DMS53 treated with DMSO at 0.1 percent for 48 hours (cell line): ENCODE results near the gene HIVEP3.
A peak's percentile ranks its signal among the peaks of the same experiment; 100 is the strongest.

Experiments
- DNase-seq: peaks from one replicate; lab custom pipeline; 2025; ENCODE audit not compliant: unreplicated experiment; lab: John Stamatoyannopoulos, UW

HIVEP3 gene

GRCh38 chr1:41525891-41526587 is 392.7 kb downstream of the HIVEP3 start:
- no peak for DNase-seq

DNA sequence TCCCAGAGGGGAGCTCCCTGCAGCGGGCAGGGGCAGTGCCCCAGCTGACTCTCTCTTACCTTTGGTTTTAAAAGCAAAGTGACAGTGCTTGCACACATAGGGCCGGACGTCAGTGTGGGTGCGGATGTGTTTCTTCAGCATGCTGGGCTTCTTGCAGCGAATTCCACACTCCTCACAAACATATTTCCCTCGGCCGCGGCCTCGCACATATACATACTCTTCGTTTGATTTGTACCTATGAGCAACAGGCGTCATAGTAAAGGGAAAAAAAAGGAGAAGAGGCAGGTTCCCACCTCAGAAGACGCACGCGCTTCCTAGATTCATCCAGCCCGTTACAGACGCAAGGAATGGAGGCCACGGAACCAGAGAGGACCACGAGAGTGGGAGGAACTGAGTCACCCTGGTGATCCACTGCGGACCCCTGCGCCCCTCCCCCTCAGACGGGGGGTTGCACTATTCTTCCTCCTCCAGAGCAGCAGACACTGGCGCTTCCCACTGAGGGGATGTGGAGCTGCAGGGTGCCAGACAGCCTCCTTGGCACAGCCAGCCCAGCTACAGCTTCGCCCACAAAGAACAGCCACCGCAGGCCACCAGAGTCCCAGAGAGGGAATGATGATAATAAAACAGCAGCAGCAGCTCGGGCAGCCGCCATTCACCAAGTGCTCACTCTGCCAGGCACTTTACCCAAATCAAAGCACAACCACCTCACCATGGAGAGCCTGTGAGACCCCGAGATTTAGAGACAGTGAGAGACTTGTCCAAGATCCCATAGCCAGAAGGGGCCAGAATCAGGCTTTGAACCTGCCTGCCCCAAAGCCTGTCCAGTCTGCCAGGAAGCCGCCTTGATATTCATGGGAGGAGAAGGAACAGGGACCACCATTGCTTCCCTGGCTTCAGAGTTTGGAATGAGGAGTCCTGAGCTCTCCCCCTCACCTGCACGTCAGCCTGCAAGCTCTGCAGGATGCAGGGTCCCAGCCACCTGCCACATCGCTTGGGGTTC is 393.7 kb downstream of the HIVEP3 start:
- DNase-seq: no peak

GRCh38 chr1:41523949-41524675 is 394.6 kb downstream of the HIVEP3 start:
- no peak for DNase-seq

GRCh38 chr1:41523071-41523470 is 395.7 kb downstream of the HIVEP3 start:
- no peak for DNase-seq

DNA sequence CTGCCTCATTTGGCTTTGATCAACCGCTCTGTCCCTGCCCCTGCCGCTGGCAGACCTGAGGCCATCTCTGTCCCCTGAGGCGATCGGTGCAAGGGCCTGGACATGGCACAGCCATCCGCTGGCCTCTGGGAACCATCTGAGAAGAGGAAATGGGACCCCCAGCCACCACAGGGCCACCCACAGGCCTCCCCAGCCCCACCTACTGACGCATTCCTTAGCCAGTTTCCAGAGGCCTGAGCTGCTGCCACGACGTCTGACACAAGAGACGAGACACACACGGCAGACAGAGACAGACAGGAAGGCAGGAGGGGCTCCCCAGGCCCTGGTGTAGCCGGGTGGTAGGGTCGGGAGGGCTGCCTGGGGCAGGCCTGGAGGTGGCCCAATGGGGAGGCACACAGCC is 397.0 kb downstream of the HIVEP3 start:
- DNase-seq: no peak

- DNase-seq: no peak
Measured at GRCh38 chr1:41520951-41521752, 397.6 kb downstream of the HIVEP3 start.

DNA sequence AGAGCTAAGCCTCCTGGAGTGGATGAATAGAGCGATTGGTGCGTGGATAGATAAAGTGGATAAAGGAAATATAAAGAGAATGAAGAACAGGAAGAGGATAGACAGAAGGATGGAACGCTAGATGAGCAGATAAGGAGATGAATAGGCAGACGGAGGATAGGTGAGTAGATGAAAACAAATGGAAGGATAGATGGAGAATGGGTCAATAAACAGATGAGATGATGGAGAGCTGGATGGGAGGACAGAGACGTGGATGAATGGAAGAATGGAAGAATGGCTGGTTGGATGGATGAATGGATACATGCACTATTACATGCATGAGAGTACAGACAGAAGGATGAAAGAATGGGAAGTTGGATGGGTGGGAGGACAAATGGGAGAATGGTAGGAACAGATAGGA is 399.1 kb downstream of the HIVEP3 start:
- no peak for DNase-seq

DNA sequence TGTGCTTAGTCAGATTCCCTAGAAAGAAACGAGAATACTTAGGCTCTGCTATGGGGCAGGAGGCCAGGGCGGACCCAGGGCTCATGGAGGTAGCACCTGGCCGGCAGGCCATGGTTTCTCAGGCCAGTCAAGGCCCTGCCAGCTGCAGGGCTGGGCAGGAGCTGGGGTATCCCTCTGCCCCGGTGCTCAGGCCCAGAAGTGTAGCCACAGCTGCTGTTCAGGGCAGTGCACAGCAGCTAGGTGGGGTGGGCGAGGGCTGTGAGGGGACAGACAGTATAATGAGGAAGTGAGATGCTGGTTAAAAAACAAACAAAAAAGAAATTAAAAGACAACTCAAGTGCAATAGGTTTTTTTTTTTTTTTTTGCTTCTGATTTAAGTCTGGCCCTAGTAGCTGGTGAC is 400.3 kb downstream of the HIVEP3 start:
- DNase-seq: no peak

DNA sequence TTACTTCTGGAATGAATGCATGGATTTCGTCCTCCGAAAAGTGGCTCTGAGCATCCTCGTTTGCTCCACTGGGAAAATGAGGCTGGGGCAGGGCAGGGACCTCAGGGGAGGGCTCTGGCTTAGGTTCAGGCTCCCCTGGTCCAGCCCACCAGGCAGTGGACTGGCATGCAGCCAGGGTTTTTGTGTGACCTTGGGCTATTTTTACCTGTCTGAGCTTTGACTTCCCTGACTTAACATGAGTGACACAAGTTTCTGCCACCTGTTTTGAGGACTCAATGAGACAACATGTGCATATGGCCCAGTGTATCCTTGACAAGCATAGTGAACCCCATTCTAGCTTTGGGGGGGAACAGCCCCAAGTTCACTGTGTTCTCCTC is 401.7 kb downstream of the HIVEP3 start:
- no peak for DNase-seq

DNA sequence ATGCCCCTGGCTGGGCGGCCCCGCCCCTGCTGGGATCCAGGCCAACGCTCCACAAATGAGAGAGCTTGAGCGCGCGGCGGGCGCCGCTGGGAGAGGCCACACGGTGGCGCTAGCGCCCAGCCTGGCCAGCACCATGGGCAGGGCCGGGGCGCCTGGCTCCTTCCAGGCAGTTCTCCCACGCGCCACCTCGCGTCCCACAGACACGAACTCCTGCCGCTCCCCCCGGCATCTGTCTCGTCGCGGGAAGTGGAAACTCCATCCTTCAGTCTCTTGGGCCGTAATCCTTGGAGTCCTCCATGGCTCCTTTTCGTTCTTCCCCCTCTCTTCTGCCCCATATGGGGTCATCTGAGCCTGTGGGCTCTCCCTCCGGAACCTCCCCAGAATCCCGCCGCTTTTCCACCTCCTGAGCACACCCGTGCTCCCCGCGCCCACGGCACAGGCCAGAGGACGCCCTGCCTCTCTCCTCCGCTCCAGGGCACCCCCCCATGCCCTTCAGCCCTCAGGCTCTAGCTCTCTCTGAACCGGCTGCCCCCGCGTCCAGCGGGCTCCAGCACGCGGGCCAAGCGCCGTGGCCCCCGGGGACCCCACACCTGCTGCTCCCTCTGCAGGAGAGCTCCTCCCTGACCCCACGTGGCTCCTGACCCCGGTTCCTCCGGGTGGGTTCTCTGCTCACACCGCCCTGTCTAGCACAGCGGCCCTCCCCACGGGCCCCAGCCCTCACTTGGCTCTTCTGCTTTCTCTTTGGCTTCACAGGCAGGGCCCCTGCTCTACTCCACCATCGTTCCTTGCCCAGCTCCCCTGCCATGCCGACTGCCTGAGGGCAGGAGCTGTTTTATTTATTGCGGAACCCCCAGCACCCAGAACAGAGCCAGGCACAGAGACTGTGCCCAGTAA is 402.3 kb downstream of the HIVEP3 start:
- peak; percentile 81 for DNase-seq

GRCh38 chr1:41515778-41516167 is 402.9 kb downstream of the HIVEP3 start:
- DNase-seq: no peak

- no peak for DNase-seq
Measured at GRCh38 chr1:41515131-41515678, 403.5 kb downstream of the HIVEP3 start.

DNA sequence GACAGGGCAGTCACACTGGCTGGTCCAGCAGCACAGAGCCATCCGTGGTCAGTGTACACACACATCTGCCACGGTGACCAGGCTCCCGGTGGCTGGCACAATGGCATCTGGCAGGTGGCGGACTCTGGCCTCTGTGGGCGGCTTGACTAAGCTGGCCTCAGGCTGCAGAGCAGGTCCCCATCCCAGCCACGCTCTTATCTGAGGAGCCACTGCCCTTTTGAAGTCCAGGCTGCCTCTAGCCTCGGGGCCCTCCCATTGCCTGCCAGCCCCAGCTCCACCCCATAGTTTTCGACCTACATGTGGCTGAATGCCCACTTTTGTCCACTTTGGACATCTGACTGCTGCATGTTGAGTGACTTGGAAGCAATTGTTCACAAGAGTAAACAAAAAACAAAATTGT is 404.3 kb downstream of the HIVEP3 start:
- DNase-seq: no peak

GRCh38 chr1:41513383-41513735 is 405.4 kb downstream of the HIVEP3 start:
- DNase-seq: no peak

DNA sequence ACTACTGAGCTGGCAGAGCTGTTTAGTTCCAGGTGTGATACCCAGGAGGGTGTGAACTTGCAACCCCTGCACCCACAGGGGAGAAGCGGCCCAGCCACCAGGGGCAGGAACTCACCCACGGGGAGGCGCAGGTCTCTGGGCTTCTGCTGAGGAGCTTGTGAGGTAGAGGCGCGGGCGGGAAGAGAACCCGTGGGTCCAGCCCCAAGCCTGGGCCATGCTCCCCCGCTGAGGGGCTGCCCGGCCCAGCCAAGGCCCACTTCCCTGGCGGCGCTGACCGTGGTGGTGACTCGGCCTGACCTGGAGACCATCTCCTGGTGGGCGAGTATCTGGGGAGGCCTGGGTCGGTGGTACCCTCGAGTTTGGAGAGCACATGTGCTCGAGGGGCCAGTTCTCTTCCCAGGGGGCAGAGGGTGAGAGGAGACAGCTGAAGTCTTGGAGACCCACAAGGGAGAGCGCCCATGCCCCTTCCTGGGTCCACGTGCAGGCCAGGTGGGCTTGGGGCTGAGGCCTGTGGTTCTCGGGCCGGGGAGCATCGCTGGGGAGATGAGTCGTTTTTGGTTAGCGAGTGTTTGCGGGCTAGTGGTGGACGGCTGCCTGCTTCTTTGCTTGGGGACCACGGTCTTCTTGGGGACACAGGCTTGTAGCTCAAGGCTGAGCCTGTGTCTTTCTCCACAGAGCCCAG is 405.9 kb downstream of the HIVEP3 start:
- no peak for DNase-seq

- DNase-seq: no peak
Measured at GRCh38 chr1:41511239-41511540, 407.5 kb downstream of the HIVEP3 start.

DNA sequence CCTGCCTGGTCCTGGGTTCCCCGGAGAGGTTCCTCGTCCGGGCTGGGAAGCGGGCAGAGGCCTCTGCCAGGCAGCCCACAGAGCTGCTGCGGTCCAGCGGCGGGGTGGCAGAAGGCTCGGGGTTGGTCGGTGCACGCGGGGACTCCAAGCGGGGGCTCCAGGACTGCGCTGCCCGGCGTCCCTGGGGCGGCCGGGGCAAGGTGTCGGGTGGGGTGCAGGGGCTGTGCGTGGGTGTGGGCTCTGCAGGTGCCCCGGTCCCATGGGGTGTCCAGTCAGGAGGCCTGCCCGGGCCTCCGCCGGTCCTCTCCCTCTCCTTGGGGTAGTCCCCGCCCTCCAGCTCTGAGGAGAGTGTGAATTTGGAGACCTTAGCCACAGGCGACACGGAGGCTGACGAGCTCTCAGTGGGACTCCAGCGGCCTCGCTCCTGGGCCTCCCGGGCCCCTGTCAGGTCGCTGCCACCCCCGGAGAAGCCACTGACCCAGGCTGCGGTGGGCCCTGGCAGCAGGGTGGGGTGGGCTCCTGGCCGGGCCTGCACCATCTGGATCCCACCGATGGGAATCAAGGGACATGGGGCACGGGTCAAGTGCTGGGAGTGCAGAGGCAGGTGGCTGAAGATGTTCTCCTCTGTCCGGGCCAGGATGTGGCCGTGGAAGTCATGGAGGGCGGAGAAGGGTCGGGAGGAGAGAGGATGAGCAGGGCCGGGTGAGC is 408.0 kb downstream of the HIVEP3 start:
- DNase-seq: no peak

DNA sequence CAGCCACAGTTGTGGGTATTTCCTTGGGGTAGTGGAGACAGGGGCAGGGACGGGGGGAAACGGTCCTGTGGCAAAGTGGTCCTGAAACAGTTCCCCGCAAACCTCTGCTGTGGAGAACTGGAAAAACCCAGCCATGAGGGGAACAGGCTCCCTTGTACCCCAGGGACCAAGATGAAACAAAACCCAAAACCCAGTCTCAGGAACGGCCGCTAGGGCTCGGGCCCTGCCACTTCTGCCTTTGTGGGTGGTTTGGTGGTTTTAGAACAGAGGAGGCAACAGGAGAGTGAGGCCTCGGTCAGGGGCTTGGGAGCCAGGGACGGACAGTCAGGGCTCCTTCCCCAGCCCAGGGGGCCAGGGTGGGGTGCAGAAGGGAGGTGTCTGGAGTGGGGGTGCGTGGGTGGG is 409.5 kb downstream of the HIVEP3 start:
- no peak for DNase-seq

DNA sequence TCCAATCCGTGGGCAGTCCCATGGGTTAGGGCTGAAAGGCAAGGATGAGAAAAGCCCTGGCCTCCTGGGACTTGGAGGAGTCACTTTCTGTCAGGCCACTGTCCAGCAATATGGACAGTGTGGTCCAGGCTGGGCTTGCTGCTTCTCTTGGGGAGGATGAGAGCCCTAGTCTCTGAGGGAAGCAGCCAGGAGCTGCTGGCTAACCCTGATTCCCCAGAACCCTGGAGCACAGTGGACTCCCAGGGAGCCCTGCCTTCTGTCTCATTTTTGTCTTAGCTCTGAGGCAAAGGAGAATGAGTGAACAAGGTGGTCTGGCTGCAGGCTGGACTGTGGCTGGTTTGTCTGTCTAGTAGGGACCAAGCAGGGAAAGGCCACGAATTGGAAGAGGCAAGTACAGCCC is 410.4 kb downstream of the HIVEP3 start:
- DNase-seq: no peak
